ENCODE measurements around the gene BLACAT1. TPM values are rescaled to one million over a fixed set of nuclear protein-coding genes. Genes with fewer than 3 reads are reported as not detected.
A peak's percentile ranks its signal among the peaks of the same experiment; 100 is the strongest.

BLACAT1 gene
- total and polyA plus RNA-seq, 9 of the 15 experiments (the other 6 are each of a cell fraction or from before 2014, with no cell fraction given): 0.10 to 5.9 (median 0.73) TPM

DNA sequence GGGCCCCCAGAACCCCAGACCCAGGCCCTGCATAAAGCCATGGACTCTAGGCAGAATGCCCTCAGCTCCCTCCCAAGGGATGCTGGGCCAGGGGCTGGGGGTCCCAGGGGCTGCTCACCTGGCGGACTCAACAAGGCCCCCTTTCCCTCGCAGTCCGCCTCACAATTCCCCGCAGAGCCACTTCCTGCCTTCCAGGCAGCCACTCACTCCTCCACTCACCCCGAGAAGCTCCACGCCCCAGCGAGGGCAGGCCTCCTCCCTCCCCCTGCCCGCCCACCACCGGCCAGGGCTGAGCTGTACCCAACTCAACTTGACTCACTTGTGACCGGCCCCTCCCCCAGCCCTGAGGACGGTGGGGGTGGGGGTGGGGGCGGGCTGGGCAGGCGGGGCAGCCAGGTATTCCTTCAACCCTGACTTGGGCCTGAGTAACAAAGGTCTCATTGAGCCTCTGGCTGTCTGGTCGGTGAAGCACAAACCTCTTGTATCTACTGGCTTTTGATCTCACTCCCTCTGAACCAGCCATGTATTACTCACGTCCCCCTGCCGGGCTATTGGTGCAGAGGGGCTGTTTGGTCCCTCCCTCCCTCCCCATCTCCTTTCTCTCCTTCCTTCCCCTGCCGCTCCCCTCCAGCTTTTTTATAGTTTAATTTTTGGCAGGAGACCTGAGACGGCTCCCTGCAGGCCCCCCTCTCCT is 5.9 kb downstream of the BLACAT1 start (continued):
- TF ChIP-seq, protein P1, sequence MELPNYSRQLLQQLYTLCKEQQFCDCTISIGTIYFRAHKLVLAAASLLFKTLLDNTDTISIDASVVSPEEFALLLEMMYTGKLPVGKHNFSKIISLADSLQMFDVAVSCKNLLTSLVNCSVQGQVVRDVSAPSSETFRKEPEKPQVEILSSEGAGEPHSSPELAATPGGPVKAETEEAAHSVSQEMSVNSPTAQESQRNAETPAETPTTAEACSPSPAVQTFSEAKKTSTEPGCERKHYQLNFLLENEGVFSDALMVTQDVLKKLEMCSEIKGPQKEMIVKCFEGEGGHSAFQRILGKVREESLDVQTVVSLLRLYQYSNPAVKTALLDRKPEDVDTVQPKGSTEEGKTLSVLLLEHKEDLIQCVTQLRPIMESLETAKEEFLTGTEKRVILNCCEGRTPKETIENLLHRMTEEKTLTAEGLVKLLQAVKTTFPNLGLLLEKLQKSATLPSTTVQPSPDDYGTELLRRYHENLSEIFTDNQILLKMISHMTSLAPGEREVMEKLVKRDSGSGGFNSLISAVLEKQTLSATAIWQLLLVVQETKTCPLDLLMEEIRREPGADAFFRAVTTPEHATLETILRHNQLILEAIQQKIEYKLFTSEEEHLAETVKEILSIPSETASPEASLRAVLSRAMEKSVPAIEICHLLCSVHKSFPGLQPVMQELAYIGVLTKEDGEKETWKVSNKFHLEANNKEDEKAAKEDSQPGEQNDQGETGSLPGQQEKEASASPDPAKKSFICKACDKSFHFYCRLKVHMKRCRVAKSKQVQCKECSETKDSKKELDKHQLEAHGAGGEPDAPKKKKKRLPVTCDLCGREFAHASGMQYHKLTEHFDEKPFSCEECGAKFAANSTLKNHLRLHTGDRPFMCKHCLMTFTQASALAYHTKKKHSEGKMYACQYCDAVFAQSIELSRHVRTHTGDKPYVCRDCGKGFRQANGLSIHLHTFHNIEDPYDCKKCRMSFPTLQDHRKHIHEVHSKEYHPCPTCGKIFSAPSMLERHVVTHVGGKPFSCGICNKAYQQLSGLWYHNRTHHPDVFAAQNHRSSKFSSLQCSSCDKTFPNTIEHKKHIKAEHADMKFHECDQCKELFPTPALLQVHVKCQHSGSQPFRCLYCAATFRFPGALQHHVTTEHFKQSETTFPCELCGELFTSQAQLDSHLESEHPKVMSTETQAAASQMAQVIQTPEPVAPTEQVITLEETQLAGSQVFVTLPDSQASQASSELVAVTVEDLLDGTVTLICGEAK (IDR thresholded peaks at IDR 0.05): 0 out of 2 replicates have a peak, but pooled peaks have one; percentile 43
- TF ChIP-seq, protein P1 (CRISPR knock-in tag; IDR thresholded peaks at IDR 0.05): no peak
- TF ChIP-seq, protein P2, sequence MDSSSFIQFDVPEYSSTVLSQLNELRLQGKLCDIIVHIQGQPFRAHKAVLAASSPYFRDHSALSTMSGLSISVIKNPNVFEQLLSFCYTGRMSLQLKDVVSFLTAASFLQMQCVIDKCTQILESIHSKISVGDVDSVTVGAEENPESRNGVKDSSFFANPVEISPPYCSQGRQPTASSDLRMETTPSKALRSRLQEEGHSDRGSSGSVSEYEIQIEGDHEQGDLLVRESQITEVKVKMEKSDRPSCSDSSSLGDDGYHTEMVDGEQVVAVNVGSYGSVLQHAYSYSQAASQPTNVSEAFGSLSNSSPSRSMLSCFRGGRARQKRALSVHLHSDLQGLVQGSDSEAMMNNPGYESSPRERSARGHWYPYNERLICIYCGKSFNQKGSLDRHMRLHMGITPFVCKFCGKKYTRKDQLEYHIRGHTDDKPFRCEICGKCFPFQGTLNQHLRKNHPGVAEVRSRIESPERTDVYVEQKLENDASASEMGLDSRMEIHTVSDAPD (CRISPR knock-in tag; IDR thresholded peaks at IDR 0.05): no peak
- TF ChIP-seq KDM5B (IDR thresholded peaks at IDR 0.05; ENCODE audit: insufficient replicate concordance, low read depth, low read length) (peak; percentile 50), GABPA (tag; conservative IDR thresholded peaks at IDR 0.05; ENCODE audit: low read depth) (peak; percentile 29; the same call in 1 of the 2 replicates), EGR1 (conservative IDR thresholded peaks at IDR 0.05) (peak; percentile 55; the same call in 1 of the 2 replicates), ELF1 (tag; IDR thresholded peaks at IDR 0.05) (0 out of 2 replicates have a peak, but pooled peaks have one; percentile 29), ZFX (CRISPR knock-in tag; IDR thresholded peaks at IDR 0.05) (0 out of 2 replicates have a peak, but pooled peaks have one; percentile 1), SMARCE1 (IDR thresholded peaks at IDR 0.05) (0 out of 2 replicates have a peak, but pooled peaks have one; percentile 27), RBFOX2 (IDR thresholded peaks at IDR 0.05; ENCODE audit: low read depth, low read length) (peak; percentile 63), HNRNPL (IDR thresholded peaks at IDR 0.05; ENCODE audit: low read depth, low read length) (no peak), GATAD2B (IDR thresholded peaks at IDR 0.05; ENCODE audit: borderline replicate concordance) (no peak), SMC3 (conservative IDR thresholded peaks at IDR 0.05; ENCODE audit: insufficient read depth, low read depth, low read length) (no peak), POLR2G (IDR thresholded peaks at IDR 0.05; ENCODE audit: low read depth, low read length) (peak; percentile 69)
- TF ChIP-seq, protein P3, sequence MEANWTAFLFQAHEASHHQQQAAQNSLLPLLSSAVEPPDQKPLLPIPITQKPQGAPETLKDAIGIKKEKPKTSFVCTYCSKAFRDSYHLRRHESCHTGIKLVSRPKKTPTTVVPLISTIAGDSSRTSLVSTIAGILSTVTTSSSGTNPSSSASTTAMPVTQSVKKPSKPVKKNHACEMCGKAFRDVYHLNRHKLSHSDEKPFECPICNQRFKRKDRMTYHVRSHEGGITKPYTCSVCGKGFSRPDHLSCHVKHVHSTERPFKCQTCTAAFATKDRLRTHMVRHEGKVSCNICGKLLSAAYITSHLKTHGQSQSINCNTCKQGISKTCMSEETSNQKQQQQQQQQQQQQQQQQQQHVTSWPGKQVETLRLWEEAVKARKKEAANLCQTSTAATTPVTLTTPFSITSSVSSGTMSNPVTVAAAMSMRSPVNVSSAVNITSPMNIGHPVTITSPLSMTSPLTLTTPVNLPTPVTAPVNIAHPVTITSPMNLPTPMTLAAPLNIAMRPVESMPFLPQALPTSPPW (CRISPR knock-in tag; IDR thresholded peaks at IDR 0.05): peak; percentile 97
